Activated CD4-positive, alpha-beta T cell treated with anti-CD3 and anti-CD28 coated beads for 36 hours (primary cell): ENCODE measurements around the gene FSTL4. TPM values are rescaled to one million over a fixed set of nuclear protein-coding genes. Genes with fewer than 3 reads are reported as not detected.
A peak's percentile ranks its signal among the peaks of the same experiment; 100 is the strongest.

Source experiments
- ATAC-seq: fragments of 200-7000 bp; cut with Tn5 transposase; one replicate; pipeline ENCODE4 v1.10.0; 2021; ENCODE audit warnings: mild to moderate bottlenecking, moderate library complexity
- CTCF ChIA-PET: fragments of 350-600 bp; sonication (Branson Sonifier 250); formaldehyde crosslinking; loops from one replicate; lab custom pipeline; 2021; ENCODE audit warnings: antibody characterized with exemption; lab: Charles Lee
- POLR2A ChIA-PET: fragments of 350-600 bp; sonication (Branson Sonifier 250); formaldehyde crosslinking; loops from one replicate; lab custom pipeline; 2021; ENCODE audit warnings: antibody characterized with exemption, inconsistent platforms; lab: Charles Lee
- DNase-seq: peaks from one replicate; pipeline ENCODE4 v3.0.0-alpha.2; 2020
- H3K27ac Mint-ChIP-seq: one replicate; pipeline ENCODE4 v1.8.0; 2021; ENCODE audit warnings: mixed read lengths
- H3K27me3 Mint-ChIP-seq: one replicate; pipeline ENCODE4 v1.8.0; 2021; ENCODE audit warnings: mixed read lengths
- H3K36me3 Mint-ChIP-seq: one replicate; pipeline ENCODE4 v1.8.0; 2021; ENCODE audit warnings: low read depth, mixed read lengths
- H3K4me1 Mint-ChIP-seq: one replicate; pipeline ENCODE4 v1.8.0; 2021; ENCODE audit warnings: mixed read lengths
- H3K4me3 Mint-ChIP-seq: one replicate; pipeline ENCODE4 v1.8.0; 2021; ENCODE audit warnings: mild to moderate bottlenecking, moderate library complexity, mixed read lengths
- H3K9me3 Mint-ChIP-seq: one replicate; pipeline ENCODE4 v1.8.0; 2021; ENCODE audit warnings: low read depth, mixed read lengths
- intact Hi-C, 2 experiments: fragments of 100-400 bp; cut with DNase I in 1 of 2; cut with micrococcal nuclease in 1 of 2; formaldehyde crosslinking; loops; one replicate each; pipeline versions ENCODE4 v1.14.2 to v1.15.1; 2022 to 2024; cut with DNase I, micrococcal nuclease
- total RNA-seq, 2 experiments: library from RNA; stranded (reverse); gene quantifications; one replicate each; pipeline ENCODE4 v1.2.3, GENCODE V29; 2021

The FSTL4 gene
- total RNA-seq, 2 experiments from 2014 or later, result not detected

- Mint-ChIP-seq H3K9me3 (no peaks in the 10 kb centered on the region), H3K4me3 (no peak overlapping the region), H3K36me3 (no peaks in the 10 kb centered on the region), H3K27me3 (no peaks in the 10 kb centered on the region), H3K27ac (no peak overlapping the region), H3K4me1 (no peaks in the 10 kb centered on the region)
- DNase-seq (no peak), ATAC-seq (no peak)
- CTCF ChIA-PET, result interaction anchor here (0.8 kb wide), 1 partner anchor 327 kb away, joined by 3 read pairs; no protein-coding TSS in a partner anchor
- POLR2A ChIA-PET, result no interaction called here
- intact Hi-C loops, result no loop called here
Measured at GRCh38 chr5:133497608-133498348, 114.6 kb downstream of the FSTL4 start.

- Mint-ChIP-seq H3K27ac (no peak overlapping the region), H3K4me1 (no peaks in the 10 kb centered on the region), H3K27me3 (no peaks in the 10 kb centered on the region), H3K4me3 (no peak overlapping the region), H3K9me3 (no peaks in the 10 kb centered on the region), H3K36me3 (no peaks in the 10 kb centered on the region)
- POLR2A ChIA-PET, result no interaction called here
- DNase-seq (no peak), ATAC-seq (no peak)
- CTCF ChIA-PET, result interaction anchor here (0.7 to 0.8 kb wide), 2 partner anchors 105 to 329 kb away, joined by 3 read pairs; no protein-coding TSS in a partner anchor
- intact Hi-C loops, result no loop called here
Measured at GRCh38 chr5:133496631-133497030, 115.7 kb downstream of the FSTL4 start.

GRCh38 chr5:133494923-133495246 lies 117.5 kb downstream of the FSTL4 start:
- H3K9me3 Mint-ChIP-seq, result peaks cover 9% of the 10 kb centered on the region

GRCh38 chr5:133494232-133494922 lies 118.0 kb downstream of the FSTL4 start:
- Mint-ChIP-seq H3K36me3 (no peaks in the 10 kb centered on the region), H3K4me3 (no peak overlapping the region), H3K27ac (no peak overlapping the region), H3K9me3 (peaks cover 9% of the 10 kb centered on the region), H3K4me1 (peaks cover 7% of the 10 kb centered on the region), H3K27me3 (no peaks in the 10 kb centered on the region)
- ChIA-PET CTCF (no interaction called here), POLR2A (no interaction called here)
- DNase-seq (no peak), ATAC-seq (no peak)
- intact Hi-C loops, result no loop called here

More at GRCh38 chr5:133494923-133495246, 117.5 kb downstream of the FSTL4 start:
- ATAC-seq (no peak), DNase-seq (no peak)
- no peak overlapping the region for H3K27ac Mint-ChIP-seq
- CTCF ChIA-PET, result no interaction called here
- POLR2A ChIA-PET, result no interaction called here
- H3K4me1 Mint-ChIP-seq, result peaks cover 2% of the 10 kb centered on the region
- no peaks in the 10 kb centered on the region for H3K27me3 Mint-ChIP-seq
- H3K36me3 Mint-ChIP-seq, result no peaks in the 10 kb centered on the region
- H3K4me3 Mint-ChIP-seq, result no peak overlapping the region
- intact Hi-C loops, result no loop called here

GRCh38 chr5:133489632-133490031 lies 122.7 kb downstream of the FSTL4 start:
- intact Hi-C loops, result loop anchor here (1.0 to 5.0 kb wide), 4 partner anchors 380 to 455 kb away; no protein-coding TSS in a partner anchor
- peak; percentile 99 for ATAC-seq

GRCh38 chr5:133487093-133487492 lies 125.2 kb downstream of the FSTL4 start:
- peaks cover 9% of the 10 kb centered on the region for H3K9me3 Mint-ChIP-seq
- DNase-seq, result no peak
- POLR2A ChIA-PET, result no interaction called here
- no peak overlapping the region for H3K4me3 Mint-ChIP-seq
- CTCF ChIA-PET, result interaction anchor here (0.6 to 1.6 kb wide), 3 partner anchors 11 to 552 kb away, joined by 3 to 6 read pairs (median 4); no protein-coding TSS in a partner anchor
- peaks cover 5% of the 10 kb centered on the region for H3K27me3 Mint-ChIP-seq
- no peak overlapping the region for H3K27ac Mint-ChIP-seq
- no peaks in the 10 kb centered on the region for H3K36me3 Mint-ChIP-seq
- peaks cover 8% of the 10 kb centered on the region for H3K4me1 Mint-ChIP-seq
- peak; percentile 26 for ATAC-seq
- intact Hi-C loops, result loop anchor here in 1 of 2 experiments (5.0 kb wide), 1 partner anchor 385 kb away; no protein-coding TSS in a partner anchor

More at GRCh38 chr5:133489632-133490031, 122.7 kb downstream of the FSTL4 start:
- H3K4me3 Mint-ChIP-seq, result no peak overlapping the region
- ChIA-PET POLR2A (no interaction called here), CTCF (interaction anchor here (0.8 to 1.1 kb wide), 2 partner anchors 100 to 169 kb away, joined by 3 read pairs; no protein-coding TSS in a partner anchor)
- H3K27me3 Mint-ChIP-seq, result peaks cover 3% of the 10 kb centered on the region
- DNase-seq, result peak; percentile 56
- H3K36me3 Mint-ChIP-seq, result no peaks in the 10 kb centered on the region
- peaks cover 9% of the 10 kb centered on the region for H3K9me3 Mint-ChIP-seq
- H3K27ac Mint-ChIP-seq, result peak overlapping the region; percentile 17
- H3K4me1 Mint-ChIP-seq, result peaks cover 8% of the 10 kb centered on the region

- H3K27me3 Mint-ChIP-seq, result peaks cover 5% of the 10 kb centered on the region
- intact Hi-C loops, result loop anchor here in 1 of 2 experiments (5.0 kb wide), 1 partner anchor 387 kb away; no protein-coding TSS in a partner anchor
- ATAC-seq (no peak), DNase-seq (no peak)
- ChIA-PET POLR2A (no interaction called here), CTCF (no interaction called here)
- H3K9me3 Mint-ChIP-seq, result peaks cover 6% of the 10 kb centered on the region
- H3K4me1 Mint-ChIP-seq, result peaks cover 8% of the 10 kb centered on the region
- no peak overlapping the region for H3K4me3 Mint-ChIP-seq
- H3K36me3 Mint-ChIP-seq, result no peaks in the 10 kb centered on the region
- no peak overlapping the region for H3K27ac Mint-ChIP-seq
Measured at GRCh38 chr5:133485468-133485867, 126.9 kb downstream of the FSTL4 start.

- no peaks in the 10 kb centered on the region for H3K4me1 Mint-ChIP-seq
- no peak for DNase-seq
- intact Hi-C loops, result no loop called here
- ATAC-seq, result no peak
- no peak overlapping the region for H3K27ac Mint-ChIP-seq
- POLR2A ChIA-PET, result no interaction called here
- CTCF ChIA-PET, result interaction anchor here (0.6 kb wide), 1 partner anchor 341 kb away, joined by 3 read pairs; no protein-coding TSS in a partner anchor
- no peaks in the 10 kb centered on the region for H3K36me3 Mint-ChIP-seq
- no peak overlapping the region for H3K4me3 Mint-ChIP-seq
- no peaks in the 10 kb centered on the region for H3K9me3 Mint-ChIP-seq
- peaks cover 5% of the 10 kb centered on the region for H3K27me3 Mint-ChIP-seq
Measured at GRCh38 chr5:133483406-133484090, 128.8 kb downstream of the FSTL4 start.

GRCh38 chr5:133482028-133482427 lies 130.3 kb downstream of the FSTL4 start:
- Mint-ChIP-seq H3K4me3 (no peak overlapping the region), H3K9me3 (no peaks in the 10 kb centered on the region), H3K36me3 (no peaks in the 10 kb centered on the region), H3K27me3 (peaks cover 5% of the 10 kb centered on the region), H3K27ac (no peak overlapping the region), H3K4me1 (no peaks in the 10 kb centered on the region)
- ChIA-PET POLR2A (no interaction called here), CTCF (no interaction called here)
- DNase-seq (no peak), ATAC-seq (no peak)
- intact Hi-C loops, result no loop called here

GRCh38 chr5:133480866-133481265 lies 131.5 kb downstream of the FSTL4 start:
- Mint-ChIP-seq H3K4me1 (no peaks in the 10 kb centered on the region), H3K36me3 (no peaks in the 10 kb centered on the region), H3K27me3 (peaks cover 5% of the 10 kb centered on the region), H3K4me3 (no peak overlapping the region), H3K9me3 (no peaks in the 10 kb centered on the region), H3K27ac (no peak overlapping the region)
- DNase-seq, result no peak
- ATAC-seq, result no peak
- CTCF ChIA-PET, result no interaction called here
- intact Hi-C loops, result no loop called here
- POLR2A ChIA-PET, result no interaction called here

GRCh38 chr5:133480366-133480765 lies 132.0 kb downstream of the FSTL4 start:
- ChIA-PET POLR2A (no interaction called here), CTCF (interaction anchor here (0.6 kb wide), 1 partner anchor 460 kb away, joined by 3 read pairs; no protein-coding TSS in a partner anchor)
- Mint-ChIP-seq H3K36me3 (no peaks in the 10 kb centered on the region), H3K4me3 (no peak overlapping the region), H3K9me3 (no peaks in the 10 kb centered on the region), H3K4me1 (no peaks in the 10 kb centered on the region), H3K27me3 (peaks cover 7% of the 10 kb centered on the region), H3K27ac (no peak overlapping the region)
- intact Hi-C loops, result no loop called here
- ATAC-seq, result no peak
- no peak for DNase-seq
